GM12892 (cell line): ENCODE data around the gene SEC23IP.

ENCODE experiments used
- POLR2A ChIP-seq: IDR thresholded peaks from 2 replicates; pipeline ENCODE4 v1.6.1; 2011; ENCODE audit warnings: low read depth, low read length, control low read depth
- TAF1 ChIP-seq: IDR thresholded peaks from 2 replicates; pipeline ENCODE4 v1.6.1; 2011; ENCODE audit warnings: low read depth, mild to moderate bottlenecking, control low read depth, low read length, borderline replicate concordance

DNA sequence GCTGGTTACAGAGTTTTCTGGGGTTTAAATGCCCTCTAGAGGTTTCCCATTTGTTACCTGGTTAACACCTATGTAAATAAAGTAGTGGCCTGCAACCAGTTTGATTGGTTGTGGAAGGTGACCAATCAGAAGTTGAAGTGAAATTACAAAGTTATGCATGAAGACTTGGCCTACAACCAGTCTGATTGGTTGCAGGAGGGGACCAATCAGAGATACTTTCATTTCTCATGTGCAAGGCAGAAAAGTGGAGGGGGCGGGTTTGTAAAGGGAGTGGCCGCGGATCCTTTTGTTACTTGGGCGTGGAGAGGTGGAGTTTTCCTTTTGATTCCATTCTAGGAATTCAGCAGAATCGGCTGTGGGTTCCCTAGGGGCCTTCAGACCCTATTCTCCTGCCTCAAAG lies 80.8 kb downstream of the SEC23IP start:
- TF ChIP-seq TAF1 (no peak), POLR2A (no peak)
